ENCODE data around the gene NFKB2.
A peak's percentile ranks its signal among the peaks of the same experiment; 100 is the strongest.

The NFKB2 gene

DNA sequence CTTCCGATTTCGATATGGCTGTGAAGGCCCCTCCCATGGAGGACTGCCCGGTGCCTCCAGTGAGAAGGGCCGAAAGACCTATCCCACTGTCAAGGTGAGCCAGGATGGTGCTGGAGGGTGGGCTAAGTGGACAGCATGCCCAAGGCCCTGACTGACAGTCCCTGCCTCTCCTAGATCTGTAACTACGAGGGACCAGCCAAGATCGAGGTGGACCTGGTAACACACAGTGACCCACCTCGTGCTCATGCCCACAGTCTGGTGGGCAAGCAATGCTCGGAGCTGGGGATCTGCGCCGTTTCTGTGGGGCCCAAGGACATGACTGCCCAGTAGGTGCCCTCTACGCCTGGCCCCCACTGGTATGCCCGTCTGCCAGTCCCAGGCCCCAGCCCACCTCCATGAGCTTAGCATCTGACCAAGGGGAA is 1.2 kb downstream of the NFKB2 start:
- peaks cover 16% of the 10 kb centered on the region for H3K4me1 ChIP-seq (ENCODE audit: control insufficient read depth, insufficient read depth, low read length)
- H3K4me3 ChIP-seq (ENCODE audit: low read depth, low read length) = peak overlapping the region; percentile 95

DNA sequence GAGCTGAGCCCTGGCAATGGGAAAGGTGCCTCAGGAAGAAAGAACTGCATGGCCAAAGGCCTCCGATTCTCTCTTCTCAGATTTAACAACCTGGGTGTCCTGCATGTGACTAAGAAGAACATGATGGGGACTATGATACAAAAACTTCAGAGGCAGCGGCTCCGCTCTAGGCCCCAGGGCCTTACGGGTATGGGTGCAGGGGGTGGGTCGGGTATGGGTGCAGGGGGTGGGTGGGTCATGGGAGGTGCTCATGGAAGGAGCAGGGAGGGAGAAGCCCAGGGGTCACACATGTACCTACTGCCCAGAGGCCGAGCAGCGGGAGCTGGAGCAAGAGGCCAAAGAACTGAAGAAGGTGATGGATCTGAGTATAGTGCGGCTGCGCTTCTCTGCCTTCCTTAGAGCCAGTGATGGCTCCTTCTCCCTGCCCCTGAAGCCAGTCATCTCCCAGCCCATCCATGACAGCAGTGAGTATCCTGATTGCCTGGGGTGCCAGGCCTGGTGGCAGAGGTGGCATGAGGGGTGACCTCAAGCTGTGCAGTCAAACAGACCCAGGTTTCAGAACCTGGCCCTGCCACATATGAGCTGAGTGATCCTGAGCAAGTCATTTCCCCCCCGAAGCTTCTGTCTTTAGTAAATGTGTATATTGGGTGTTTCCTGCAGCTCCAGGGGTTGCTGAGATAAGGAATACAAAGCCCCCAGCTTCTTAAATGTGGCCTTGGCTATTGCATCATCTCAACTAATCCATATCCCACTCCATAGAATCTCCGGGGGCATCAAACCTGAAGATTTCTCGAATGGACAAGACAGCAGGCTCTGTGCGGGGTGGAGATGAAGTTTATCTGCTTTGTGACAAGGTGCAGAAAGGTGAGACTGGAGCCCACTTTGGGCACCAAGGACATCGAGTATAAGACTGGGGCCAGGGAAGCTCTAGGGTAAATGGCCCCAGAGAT is 2.0 kb downstream of the NFKB2 start:
- Histone ChIP-seq H3K4me1 (ENCODE audit: control insufficient read depth, insufficient read depth, low read length) (peaks cover 11% of the 10 kb centered on the region), H3K4me3 (ENCODE audit: low read depth, low read length) (no peak overlapping the region), H3K27me3 (ENCODE audit: control insufficient read depth, insufficient read depth, low read length) (peaks cover 10% of the 10 kb centered on the region), H3K9me3 (ENCODE audit: control insufficient read depth, insufficient read depth, low read length) (no peaks in the 10 kb centered on the region), H3K9ac (ENCODE audit: low read depth, low read length) (no peak overlapping the region), H3K36me3 (ENCODE audit: control insufficient read depth, insufficient read depth, low read length) (peaks cover 49% of the 10 kb centered on the region)

More for the DNA sequence above, 1.2 kb downstream of the NFKB2 start:
- no peaks in the 10 kb centered on the region for H3K9me3 ChIP-seq (ENCODE audit: control insufficient read depth, insufficient read depth, low read length)
- peaks cover 44% of the 10 kb centered on the region for H3K36me3 ChIP-seq (ENCODE audit: control insufficient read depth, insufficient read depth, low read length)
- no peak overlapping the region for H3K9ac ChIP-seq (ENCODE audit: low read depth, low read length)
- H3K27me3 ChIP-seq (ENCODE audit: control insufficient read depth, insufficient read depth, low read length) = peaks cover 11% of the 10 kb centered on the region

DNA sequence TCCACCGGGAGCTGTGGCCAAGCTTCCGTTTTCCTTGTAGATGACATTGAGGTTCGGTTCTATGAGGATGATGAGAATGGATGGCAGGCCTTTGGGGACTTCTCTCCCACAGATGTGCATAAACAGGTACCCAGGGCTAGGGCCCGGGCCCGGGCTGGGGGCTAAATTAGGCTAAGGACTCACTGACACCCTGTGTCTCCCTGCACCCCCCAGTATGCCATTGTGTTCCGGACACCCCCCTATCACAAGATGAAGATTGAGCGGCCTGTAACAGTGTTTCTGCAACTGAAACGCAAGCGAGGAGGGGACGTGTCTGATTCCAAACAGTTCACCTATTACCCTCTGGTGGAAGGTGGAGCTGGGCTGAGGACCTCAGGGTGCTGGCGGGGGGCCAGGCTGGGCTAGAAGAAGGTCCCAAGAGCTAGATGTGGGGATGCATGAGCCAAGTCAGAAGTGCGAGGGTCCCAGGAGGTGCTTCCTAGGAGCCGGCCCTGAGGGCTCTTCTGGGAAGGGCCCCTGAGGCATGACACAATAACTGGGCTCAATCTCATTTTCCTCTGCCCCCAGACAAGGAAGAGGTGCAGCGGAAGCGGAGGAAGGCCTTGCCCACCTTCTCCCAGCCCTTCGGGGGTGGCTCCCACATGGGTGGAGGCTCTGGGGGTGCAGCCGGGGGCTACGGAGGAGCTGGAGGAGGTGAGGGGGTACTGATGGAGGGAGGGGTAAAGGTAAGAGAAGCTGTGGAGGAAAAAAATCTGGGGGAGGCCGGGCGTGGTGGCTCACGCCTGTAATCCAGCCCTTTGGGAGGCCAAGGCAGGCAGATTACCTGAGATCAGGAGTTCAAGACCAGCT is 2.9 kb downstream of the NFKB2 start:
- no peak overlapping the region for H3K4me3 ChIP-seq (ENCODE audit: low read depth, low read length)
- no peak overlapping the region for H3K9ac ChIP-seq (ENCODE audit: low read depth, low read length)
- H3K27me3 ChIP-seq (ENCODE audit: control insufficient read depth, insufficient read depth, low read length) = peaks cover 6% of the 10 kb centered on the region
- peaks cover 55% of the 10 kb centered on the region for H3K36me3 ChIP-seq (ENCODE audit: control insufficient read depth, insufficient read depth, low read length)
- H3K4me1 ChIP-seq (ENCODE audit: control insufficient read depth, insufficient read depth, low read length) = peaks cover 5% of the 10 kb centered on the region
- H3K9me3 ChIP-seq (ENCODE audit: control insufficient read depth, insufficient read depth, low read length) = no peaks in the 10 kb centered on the region

DNA sequence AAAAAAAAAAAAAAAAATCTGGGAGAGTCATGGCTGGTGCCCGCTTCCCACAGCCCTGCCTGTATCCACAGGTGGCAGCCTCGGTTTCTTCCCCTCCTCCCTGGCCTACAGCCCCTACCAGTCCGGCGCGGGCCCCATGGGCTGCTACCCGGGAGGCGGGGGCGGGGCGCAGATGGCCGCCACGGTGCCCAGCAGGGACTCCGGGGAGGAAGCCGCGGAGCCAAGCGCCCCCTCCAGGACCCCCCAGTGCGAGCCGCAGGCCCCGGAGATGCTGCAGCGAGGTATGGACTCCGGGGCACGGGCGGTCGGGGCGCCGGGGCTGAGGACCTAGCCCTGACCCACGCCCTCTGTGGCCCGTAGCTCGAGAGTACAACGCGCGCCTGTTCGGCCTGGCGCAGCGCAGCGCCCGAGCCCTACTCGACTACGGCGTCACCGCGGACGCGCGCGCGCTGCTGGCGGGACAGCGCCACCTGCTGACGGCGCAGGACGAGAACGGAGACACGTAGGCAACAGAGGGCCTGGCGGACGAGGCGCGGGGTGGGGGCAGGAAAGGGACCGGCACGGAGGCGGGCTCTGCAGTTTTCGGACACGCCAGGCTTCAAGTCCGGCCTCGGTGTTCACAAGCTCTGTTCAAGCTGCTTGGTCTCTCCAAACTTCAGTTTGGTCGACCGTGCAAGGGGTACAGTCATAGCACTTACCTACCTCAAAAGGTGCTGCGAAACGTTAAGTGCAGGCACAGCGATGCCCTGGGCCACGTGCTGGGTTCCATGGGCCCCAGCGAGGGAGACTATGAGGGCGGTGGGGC is 3.9 kb downstream of the NFKB2 start:
- Histone ChIP-seq H3K27me3 (ENCODE audit: control insufficient read depth, insufficient read depth, low read length) (peaks cover 6% of the 10 kb centered on the region), H3K4me1 (ENCODE audit: control insufficient read depth, insufficient read depth, low read length) (peaks cover 3% of the 10 kb centered on the region), H3K4me3 (ENCODE audit: low read depth, low read length) (peak overlapping the region; percentile 53), H3K36me3 (ENCODE audit: control insufficient read depth, insufficient read depth, low read length) (peaks cover 60% of the 10 kb centered on the region), H3K9ac (ENCODE audit: low read depth, low read length) (peak overlapping the region; percentile 24), H3K9me3 (ENCODE audit: control insufficient read depth, insufficient read depth, low read length) (no peaks in the 10 kb centered on the region)

DNA sequence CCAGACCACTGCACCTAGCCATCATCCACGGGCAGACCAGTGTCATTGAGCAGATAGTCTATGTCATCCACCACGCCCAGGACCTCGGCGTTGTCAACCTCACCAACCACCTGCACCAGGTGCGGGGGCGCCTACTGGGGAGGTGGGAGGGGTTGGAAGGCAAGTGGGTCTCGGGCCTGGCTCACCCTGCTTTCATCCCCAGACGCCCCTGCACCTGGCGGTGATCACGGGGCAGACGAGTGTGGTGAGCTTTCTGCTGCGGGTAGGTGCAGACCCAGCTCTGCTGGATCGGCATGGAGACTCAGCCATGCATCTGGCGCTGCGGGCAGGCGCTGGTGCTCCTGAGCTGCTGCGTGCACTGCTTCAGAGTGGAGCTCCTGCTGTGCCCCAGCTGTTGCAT is 4.6 kb downstream of the NFKB2 start:
- Histone ChIP-seq H3K36me3 (ENCODE audit: control insufficient read depth, insufficient read depth, low read length) (peaks cover 61% of the 10 kb centered on the region), H3K9ac (ENCODE audit: low read depth, low read length) (no peak overlapping the region), H3K4me3 (ENCODE audit: low read depth, low read length) (peak overlapping the region; percentile 45)

DNA sequence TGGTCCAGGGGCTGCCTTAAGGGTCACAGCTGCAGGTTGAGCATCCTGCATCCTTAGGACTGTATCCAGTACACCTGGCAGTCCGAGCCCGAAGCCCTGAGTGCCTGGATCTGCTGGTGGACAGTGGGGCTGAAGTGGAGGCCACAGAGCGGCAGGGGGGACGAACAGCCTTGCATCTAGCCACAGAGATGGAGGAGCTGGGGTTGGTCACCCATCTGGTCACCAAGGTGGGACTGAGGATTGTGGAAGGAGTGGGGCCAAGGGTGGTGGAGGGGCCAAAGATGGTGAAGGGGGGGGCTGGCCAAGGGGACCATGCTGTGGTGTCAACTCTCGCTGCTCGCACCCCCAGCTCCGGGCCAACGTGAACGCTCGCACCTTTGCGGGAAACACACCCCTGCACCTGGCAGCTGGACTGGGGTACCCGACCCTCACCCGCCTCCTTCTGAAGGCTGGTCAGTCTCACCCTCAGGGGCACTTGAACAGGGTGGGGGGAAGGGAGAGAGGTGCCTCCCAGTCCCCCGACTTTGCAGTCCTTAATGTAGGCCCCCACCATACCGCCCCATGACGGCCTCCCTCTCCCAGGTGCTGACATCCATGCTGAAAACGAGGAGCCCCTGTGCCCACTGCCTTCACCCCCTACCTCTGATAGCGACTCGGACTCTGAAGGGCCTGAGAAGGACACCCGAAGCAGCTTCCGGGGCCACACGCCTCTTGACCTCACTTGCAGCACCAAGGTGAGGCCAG is 5.3 kb downstream of the NFKB2 start:
- peaks cover 61% of the 10 kb centered on the region for H3K36me3 ChIP-seq (ENCODE audit: control insufficient read depth, insufficient read depth, low read length)
- H3K27me3 ChIP-seq (ENCODE audit: control insufficient read depth, insufficient read depth, low read length) = no peaks in the 10 kb centered on the region
- H3K4me1 ChIP-seq (ENCODE audit: control insufficient read depth, insufficient read depth, low read length) = peaks cover 3% of the 10 kb centered on the region

More for the DNA sequence above, 4.6 kb downstream of the NFKB2 start:
- Histone ChIP-seq H3K27me3 (ENCODE audit: control insufficient read depth, insufficient read depth, low read length) (peaks cover under 1% of the 10 kb centered on the region), H3K4me1 (ENCODE audit: control insufficient read depth, insufficient read depth, low read length) (peaks cover 3% of the 10 kb centered on the region), H3K9me3 (ENCODE audit: control insufficient read depth, insufficient read depth, low read length) (no peaks in the 10 kb centered on the region)

DNA sequence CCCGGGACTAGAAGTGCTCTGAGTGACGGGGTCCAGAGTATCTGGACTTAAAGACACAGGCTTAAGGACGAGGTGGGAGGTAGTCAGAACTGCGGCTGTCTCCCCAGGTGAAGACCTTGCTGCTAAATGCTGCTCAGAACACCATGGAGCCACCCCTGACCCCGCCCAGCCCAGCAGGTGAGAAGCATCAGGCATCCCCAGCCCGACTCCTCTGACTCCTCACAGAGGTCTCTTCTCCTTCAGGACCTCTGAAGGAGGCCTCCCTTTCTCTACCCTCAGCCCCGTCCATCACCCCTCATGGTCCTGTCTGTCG is 5.8 kb downstream of the NFKB2 start:
- no peaks in the 10 kb centered on the region for H3K9me3 ChIP-seq (ENCODE audit: control insufficient read depth, insufficient read depth, low read length)
- no peak overlapping the region for H3K9ac ChIP-seq (ENCODE audit: low read depth, low read length)
- peaks cover 61% of the 10 kb centered on the region for H3K36me3 ChIP-seq (ENCODE audit: control insufficient read depth, insufficient read depth, low read length)
- H3K27me3 ChIP-seq (ENCODE audit: control insufficient read depth, insufficient read depth, low read length) = no peaks in the 10 kb centered on the region
- no peak overlapping the region for H3K4me3 ChIP-seq (ENCODE audit: low read depth, low read length)
- peaks cover 3% of the 10 kb centered on the region for H3K4me1 ChIP-seq (ENCODE audit: control insufficient read depth, insufficient read depth, low read length)

More for the DNA sequence above, 5.3 kb downstream of the NFKB2 start:
- Histone ChIP-seq H3K4me3 (ENCODE audit: low read depth, low read length) (no peak overlapping the region), H3K9me3 (ENCODE audit: control insufficient read depth, insufficient read depth, low read length) (no peaks in the 10 kb centered on the region), H3K9ac (ENCODE audit: low read depth, low read length) (no peak overlapping the region)

DNA sequence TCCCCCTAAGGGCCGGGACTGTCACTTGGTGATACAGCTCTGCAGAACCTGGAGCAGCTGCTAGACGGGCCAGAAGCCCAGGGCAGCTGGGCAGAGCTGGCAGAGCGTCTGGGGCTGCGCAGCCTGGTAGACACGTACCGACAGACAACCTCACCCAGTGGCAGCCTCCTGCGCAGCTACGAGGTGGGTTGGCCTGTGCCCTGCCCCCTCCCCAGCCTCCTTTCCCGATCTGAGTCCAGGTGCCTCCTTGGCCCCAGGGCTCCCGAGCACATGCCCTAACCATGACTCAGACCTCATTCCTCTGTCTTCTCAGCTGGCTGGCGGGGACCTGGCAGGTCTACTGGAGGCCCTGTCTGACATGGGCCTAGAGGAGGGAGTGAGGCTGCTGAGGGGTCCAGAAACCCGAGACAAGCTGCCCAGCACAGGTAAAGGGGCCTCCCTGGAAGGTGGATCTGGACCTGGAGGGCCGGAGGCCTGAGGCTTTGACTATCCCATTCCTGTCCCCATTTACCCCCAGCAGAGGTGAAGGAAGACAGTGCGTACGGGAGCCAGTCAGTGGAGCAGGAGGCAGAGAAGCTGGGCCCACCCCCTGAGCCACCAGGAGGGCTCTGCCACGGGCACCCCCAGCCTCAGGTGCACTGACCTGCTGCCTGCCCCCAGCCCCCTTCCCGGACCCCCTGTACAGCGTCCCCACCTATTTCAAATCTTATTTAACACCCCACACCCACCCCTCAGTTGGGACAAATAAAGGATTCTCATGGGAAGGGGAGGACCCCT is 6.4 kb downstream of the NFKB2 start:
- Histone ChIP-seq H3K36me3 (ENCODE audit: control insufficient read depth, insufficient read depth, low read length) (peaks cover 55% of the 10 kb centered on the region), H3K9me3 (ENCODE audit: control insufficient read depth, insufficient read depth, low read length) (no peaks in the 10 kb centered on the region), H3K4me3 (ENCODE audit: low read depth, low read length) (no peak overlapping the region), H3K4me1 (ENCODE audit: control insufficient read depth, insufficient read depth, low read length) (peaks cover 3% of the 10 kb centered on the region), H3K9ac (ENCODE audit: low read depth, low read length) (no peak overlapping the region), H3K27me3 (ENCODE audit: control insufficient read depth, insufficient read depth, low read length) (no peaks in the 10 kb centered on the region)

DNA sequence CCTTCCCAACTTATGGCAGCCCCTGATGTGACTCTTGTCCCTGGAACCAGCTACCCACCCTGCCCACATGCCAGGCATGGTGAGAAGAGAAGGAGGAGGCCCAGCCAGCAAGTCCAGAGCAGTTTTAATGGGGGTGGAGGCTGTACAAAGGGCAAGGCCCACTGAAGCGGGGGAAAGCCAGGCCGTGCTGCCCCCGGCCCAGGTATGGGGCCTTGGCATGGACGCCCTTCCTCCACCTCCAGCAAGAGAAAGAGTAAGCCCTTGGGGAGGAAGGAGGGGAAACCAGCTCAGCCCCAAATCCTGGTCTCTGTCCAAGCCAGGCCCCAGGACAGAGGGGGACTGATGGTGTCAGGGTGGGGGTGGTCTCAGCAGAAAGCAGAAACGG is 7.0 kb downstream of the NFKB2 start:
- no peaks in the 10 kb centered on the region for H3K9me3 ChIP-seq (ENCODE audit: control insufficient read depth, insufficient read depth, low read length)
- peaks cover 3% of the 10 kb centered on the region for H3K27me3 ChIP-seq (ENCODE audit: control insufficient read depth, insufficient read depth, low read length)
- H3K36me3 ChIP-seq (ENCODE audit: control insufficient read depth, insufficient read depth, low read length) = peaks cover 49% of the 10 kb centered on the region
- H3K4me3 ChIP-seq (ENCODE audit: low read depth, low read length) = no peak overlapping the region
- H3K4me1 ChIP-seq (ENCODE audit: control insufficient read depth, insufficient read depth, low read length) = peaks cover 3% of the 10 kb centered on the region
- no peak overlapping the region for H3K9ac ChIP-seq (ENCODE audit: low read depth, low read length)

DNA sequence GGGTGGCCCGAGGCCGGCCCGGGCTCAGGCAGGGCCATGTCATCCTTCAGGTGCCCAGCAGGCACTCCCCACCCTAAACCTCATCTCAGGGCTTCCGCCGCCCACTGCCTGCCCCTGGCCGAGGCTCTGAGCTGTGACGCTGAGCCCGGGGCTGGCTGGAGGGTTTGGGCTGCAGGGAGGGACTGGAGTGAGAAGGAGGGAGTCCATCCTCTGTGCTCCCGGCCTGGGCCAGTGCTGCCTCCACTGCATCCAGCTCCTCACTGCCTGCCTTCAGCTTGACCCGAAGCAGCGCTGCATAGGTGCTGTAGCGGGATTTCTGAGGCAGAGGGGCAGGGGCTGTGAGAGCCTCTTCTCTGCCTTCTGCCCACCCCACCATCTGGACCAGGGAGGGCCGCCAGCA is 7.6 kb downstream of the NFKB2 start:
- no peaks in the 10 kb centered on the region for H3K9me3 ChIP-seq (ENCODE audit: control insufficient read depth, insufficient read depth, low read length)
- peaks cover 3% of the 10 kb centered on the region for H3K4me1 ChIP-seq (ENCODE audit: control insufficient read depth, insufficient read depth, low read length)
- peaks cover 43% of the 10 kb centered on the region for H3K36me3 ChIP-seq (ENCODE audit: control insufficient read depth, insufficient read depth, low read length)
- H3K9ac ChIP-seq (ENCODE audit: low read depth, low read length) = no peak overlapping the region
- peaks cover 9% of the 10 kb centered on the region for H3K27me3 ChIP-seq (ENCODE audit: control insufficient read depth, insufficient read depth, low read length)
- no peak overlapping the region for H3K4me3 ChIP-seq (ENCODE audit: low read depth, low read length)
